Neutrophil (primary cell): ENCODE results near the gene ARSD.

Experiments
- H3K27ac ChIP-seq: fragments of 200-600 bp; sonication (generic); 2 replicates; pipeline ENCODE4 v1.5.1; 2016; ENCODE audit warnings: mild to moderate bottlenecking, moderate library complexity
- H3K27me3 ChIP-seq: fragments of 200-600 bp; sonication (generic); 2 replicates; pipeline ENCODE4 v1.6.0; 2016; ENCODE audit warnings: mild to moderate bottlenecking
- H3K36me3 ChIP-seq: fragments of 200-600 bp; sonication (generic); 2 replicates; pipeline ENCODE4 v1.5.1; 2017
- H3K4me1 ChIP-seq, 2 experiments: fragments of 200-600 bp in 1 of 2; sonication (generic) in 1 of 2; 1 replicate in 1 of 2; 2 replicates in 1 of 2; pipeline versions ENCODE4 v1.5.1 to v1.6.1; 2013 to 2016; ENCODE audit warnings: low read depth in 1 of 2, low read length in 1 of 2, mild to moderate bottlenecking in 1 of 2, moderate library complexity in 1 of 2; ENCODE audit not compliant: control insufficient read depth in 1 of 2, insufficient read depth in 1 of 2
- H3K4me3 ChIP-seq, 2 experiments: fragments of 200-600 bp in 1 of 2; sonication (generic) in 1 of 2; 1 replicate in 1 of 2; 2 replicates in 1 of 2; pipeline ENCODE4 v1.5.1; 2013 to 2016; ENCODE audit warnings: low read depth in 1 of 2, low read length in 1 of 2, mild to moderate bottlenecking in 1 of 2, moderate library complexity in 1 of 2
- H3K9me3 ChIP-seq: fragments of 200-600 bp; sonication (generic); 2 replicates; pipeline ENCODE4 v1.5.1; 2016
- TF ChIP-seq, protein P1 (sequence below): fragments of 200-600 bp; sonication (generic); IDR thresholded peaks from 2 replicates; pipeline ENCODE4 v1.5.1; 2016; ENCODE audit warnings: antibody characterized with exemption

ARSD gene

DNA sequence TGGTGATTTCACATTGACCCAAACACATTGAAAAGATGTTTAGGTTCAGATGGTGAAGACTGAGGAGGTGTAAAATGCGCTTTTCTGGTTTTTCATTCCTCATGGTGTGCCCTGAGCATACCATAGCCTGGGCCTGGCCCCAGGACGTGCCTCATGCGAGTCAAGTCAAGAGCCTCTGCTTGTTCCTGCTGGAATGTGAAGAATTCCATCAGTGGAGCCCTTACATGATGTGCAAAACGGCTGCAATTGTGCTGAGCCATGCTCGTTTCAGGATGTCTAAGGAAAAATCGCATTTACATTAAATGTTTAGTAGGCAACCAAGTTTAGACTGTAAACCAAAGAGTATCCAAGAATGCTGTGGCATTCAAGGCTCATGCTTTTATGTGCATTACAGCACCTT lies 65.5 kb downstream of the ARSD start:
- Histone ChIP-seq H3K9me3 (no peaks in the 10 kb centered on the region), H3K4me1 (no peaks in the 10 kb centered on the region), H3K36me3 (no peaks in the 10 kb centered on the region), H3K27me3 (no peaks in the 10 kb centered on the region), H3K4me3 (no peak overlapping the region), H3K27ac (no peak overlapping the region)
- TF ChIP-seq, protein P1, sequence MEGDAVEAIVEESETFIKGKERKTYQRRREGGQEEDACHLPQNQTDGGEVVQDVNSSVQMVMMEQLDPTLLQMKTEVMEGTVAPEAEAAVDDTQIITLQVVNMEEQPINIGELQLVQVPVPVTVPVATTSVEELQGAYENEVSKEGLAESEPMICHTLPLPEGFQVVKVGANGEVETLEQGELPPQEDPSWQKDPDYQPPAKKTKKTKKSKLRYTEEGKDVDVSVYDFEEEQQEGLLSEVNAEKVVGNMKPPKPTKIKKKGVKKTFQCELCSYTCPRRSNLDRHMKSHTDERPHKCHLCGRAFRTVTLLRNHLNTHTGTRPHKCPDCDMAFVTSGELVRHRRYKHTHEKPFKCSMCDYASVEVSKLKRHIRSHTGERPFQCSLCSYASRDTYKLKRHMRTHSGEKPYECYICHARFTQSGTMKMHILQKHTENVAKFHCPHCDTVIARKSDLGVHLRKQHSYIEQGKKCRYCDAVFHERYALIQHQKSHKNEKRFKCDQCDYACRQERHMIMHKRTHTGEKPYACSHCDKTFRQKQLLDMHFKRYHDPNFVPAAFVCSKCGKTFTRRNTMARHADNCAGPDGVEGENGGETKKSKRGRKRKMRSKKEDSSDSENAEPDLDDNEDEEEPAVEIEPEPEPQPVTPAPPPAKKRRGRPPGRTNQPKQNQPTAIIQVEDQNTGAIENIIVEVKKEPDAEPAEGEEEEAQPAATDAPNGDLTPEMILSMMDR = no peak

DNA sequence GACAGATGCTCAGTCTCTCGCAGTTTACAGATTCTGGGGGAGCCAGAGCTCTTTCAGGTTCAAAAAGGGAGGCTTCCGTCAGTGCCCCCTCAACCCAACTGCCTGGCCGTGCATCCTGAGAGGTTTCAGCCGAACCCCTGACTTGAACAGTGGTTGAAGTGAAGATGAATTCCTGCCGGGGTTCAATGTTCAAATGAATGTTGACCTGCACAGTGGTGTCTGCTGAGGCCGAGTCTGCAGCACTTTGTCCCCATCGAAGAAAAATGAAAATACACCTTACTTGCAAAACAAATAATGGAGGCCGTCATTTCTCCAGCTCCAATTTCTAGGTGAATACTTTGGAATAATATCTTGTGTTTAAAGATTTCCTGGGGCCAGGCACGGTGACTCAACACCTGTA lies 66.7 kb downstream of the ARSD start:
- no peaks in the 10 kb centered on the region for H3K27me3 ChIP-seq
- no peaks in the 10 kb centered on the region for H3K4me1 ChIP-seq
- H3K9me3 ChIP-seq = no peaks in the 10 kb centered on the region
- no peaks in the 10 kb centered on the region for H3K36me3 ChIP-seq
- TF ChIP-seq, protein P1 = no peak
- no peak overlapping the region for H3K27ac ChIP-seq
- H3K4me3 ChIP-seq = no peak overlapping the region

DNA sequence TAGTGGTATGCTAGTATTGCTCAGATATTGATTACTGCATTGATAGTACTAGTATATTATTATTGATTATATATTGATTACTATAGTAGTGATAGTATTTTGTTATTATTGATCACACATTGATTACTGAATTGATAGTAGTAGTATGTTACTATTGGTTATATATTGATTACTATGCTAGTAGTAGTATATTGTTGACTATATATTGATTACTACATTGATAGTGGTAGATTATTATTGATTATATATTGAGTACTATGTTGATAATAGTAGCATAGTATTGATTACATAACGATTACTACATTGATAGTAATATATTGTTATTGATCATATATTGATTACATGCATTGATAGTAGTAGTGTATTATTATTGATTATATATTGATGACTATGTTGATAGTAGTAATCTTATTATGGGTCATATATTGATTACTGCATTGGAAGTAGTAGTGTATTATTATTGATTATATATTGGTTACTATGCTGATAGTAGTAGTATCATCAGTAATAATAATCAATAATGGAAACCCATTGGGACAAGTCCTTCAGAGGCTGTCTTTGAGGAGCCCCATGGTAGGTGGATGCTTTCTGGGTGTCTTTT lies 69.8 kb downstream of the ARSD start:
- H3K4me3 ChIP-seq = no peak overlapping the region
- no peak overlapping the region for H3K27ac ChIP-seq
- TF ChIP-seq, protein P1 = no peak
- no peaks in the 10 kb centered on the region for H3K27me3 ChIP-seq
- no peaks in the 10 kb centered on the region for H3K9me3 ChIP-seq
- H3K36me3 ChIP-seq = no peaks in the 10 kb centered on the region
- no peaks in the 10 kb centered on the region for H3K4me1 ChIP-seq

DNA sequence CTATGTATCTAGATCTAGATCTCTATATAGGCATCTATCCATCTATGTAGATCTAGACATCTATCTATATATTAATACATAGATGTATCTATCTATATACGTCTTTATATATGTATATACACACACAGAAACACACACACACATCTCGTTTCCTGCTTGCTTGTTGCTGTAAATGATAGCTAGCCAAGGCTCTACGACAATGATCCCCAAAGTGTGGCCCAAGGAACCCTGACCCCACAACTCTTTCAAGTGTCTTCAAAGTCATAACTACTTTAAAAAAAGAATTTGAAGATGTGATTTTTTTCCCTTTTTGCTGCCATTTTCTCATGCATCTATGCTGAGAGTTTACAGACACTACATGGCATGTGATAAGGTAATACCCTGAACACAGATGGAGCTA lies 71.6 kb downstream of the ARSD start:
- Histone ChIP-seq H3K27me3 (no peaks in the 10 kb centered on the region), H3K36me3 (no peaks in the 10 kb centered on the region)
- TF ChIP-seq, protein P1 = no peak

DNA sequence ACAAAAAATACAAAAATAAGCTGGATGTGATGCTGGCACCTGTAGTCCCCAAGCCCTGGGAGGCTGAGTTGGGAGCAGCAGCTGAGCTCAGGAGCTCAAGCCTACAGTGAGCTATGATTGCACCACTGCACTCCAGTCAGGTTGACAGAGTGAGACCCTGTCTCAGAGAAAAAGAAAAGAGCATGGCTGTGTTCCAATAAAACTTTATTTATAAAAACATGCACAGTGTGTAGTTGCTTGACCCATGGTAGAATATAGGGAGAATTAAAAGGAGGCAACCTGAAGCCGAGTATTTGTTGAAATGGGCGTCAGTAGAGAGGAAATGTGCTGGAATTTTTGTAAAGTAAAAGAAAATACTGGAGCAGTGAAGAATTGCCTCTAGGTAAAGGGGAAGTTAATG lies 73.4 kb downstream of the ARSD start:
- Histone ChIP-seq H3K27me3 (no peaks in the 10 kb centered on the region), H3K36me3 (no peaks in the 10 kb centered on the region), H3K4me1 (no peaks in the 10 kb centered on the region), H3K9me3 (no peaks in the 10 kb centered on the region), H3K27ac (no peak overlapping the region), H3K4me3 (no peak overlapping the region)
- TF ChIP-seq, protein P1 = no peak

More for the DNA sequence above, 71.6 kb downstream of the ARSD start:
- H3K4me1 ChIP-seq = no peaks in the 10 kb centered on the region
- H3K9me3 ChIP-seq = no peaks in the 10 kb centered on the region
- H3K4me3 ChIP-seq = no peak overlapping the region
- H3K27ac ChIP-seq = no peak overlapping the region

DNA sequence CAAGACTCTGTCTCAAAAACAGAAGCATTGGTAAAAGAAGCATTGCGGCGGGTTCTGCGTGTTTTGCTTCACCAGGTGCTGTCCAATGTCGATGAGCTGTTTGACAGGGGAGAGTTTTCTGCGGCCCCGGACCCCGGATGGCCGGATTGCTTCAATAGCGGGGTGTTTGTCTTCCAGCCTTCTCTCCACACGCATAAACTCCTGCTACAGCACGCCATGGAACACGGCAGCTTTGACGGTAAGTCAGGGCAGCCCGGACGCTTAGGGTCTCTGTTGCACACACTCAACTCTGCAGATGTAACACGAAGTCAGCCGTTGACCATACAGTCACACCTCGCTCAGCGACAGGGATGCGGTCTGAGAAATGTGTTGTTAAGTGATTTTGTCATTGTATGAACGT lies 74.2 kb downstream of the ARSD start:
- Histone ChIP-seq H3K27me3 (no peaks in the 10 kb centered on the region), H3K4me1 (no peaks in the 10 kb centered on the region), H3K27ac (no peak overlapping the region), H3K36me3 (no peaks in the 10 kb centered on the region), H3K4me3 (no peak overlapping the region), H3K9me3 (no peaks in the 10 kb centered on the region)
- TF ChIP-seq, protein P1 = no peak
